ENCODE data around the gene SLC19A1. TPM values are rescaled to one million over a fixed set of nuclear protein-coding genes. Genes with fewer than 3 reads are reported as not detected.

Gene SLC19A1
- polyA plus RNA-seq, 1 of the 3 experiments (the other 2 are of a cell fraction), result 15.0 TPM

DNA sequence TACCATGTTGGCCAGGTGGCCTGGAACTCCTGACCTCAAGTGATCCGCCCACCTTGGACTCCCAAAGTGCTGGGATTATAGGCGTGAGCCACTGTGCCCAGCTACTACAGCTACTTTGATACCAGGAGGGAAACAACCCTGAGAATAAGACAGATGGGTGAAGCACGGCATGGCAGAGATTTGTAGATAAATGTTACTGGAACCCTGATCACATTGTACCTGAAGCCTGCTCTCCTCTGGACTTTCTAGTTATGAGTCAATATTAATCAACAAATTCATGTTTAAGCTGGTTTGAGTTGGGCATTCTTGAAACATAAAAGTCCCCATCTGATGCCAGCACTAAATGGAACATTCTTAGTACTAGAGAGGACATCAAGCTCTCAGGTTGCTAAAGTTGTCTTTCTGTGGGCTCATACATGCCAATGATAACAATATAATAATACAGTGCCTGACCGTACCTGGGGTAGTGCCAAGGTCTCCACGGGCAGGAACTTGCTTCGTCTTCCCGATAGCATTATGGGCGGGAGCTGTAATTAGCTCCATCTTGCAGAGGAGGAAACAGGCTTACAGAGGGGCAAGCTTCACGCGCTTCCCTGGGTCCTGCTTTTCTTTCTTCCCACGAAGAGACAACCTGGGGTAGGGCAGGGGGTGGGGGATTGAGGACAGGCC, 30.7 kb upstream of the SLC19A1 start (continued):
- TF ChIP-seq, protein P1, sequence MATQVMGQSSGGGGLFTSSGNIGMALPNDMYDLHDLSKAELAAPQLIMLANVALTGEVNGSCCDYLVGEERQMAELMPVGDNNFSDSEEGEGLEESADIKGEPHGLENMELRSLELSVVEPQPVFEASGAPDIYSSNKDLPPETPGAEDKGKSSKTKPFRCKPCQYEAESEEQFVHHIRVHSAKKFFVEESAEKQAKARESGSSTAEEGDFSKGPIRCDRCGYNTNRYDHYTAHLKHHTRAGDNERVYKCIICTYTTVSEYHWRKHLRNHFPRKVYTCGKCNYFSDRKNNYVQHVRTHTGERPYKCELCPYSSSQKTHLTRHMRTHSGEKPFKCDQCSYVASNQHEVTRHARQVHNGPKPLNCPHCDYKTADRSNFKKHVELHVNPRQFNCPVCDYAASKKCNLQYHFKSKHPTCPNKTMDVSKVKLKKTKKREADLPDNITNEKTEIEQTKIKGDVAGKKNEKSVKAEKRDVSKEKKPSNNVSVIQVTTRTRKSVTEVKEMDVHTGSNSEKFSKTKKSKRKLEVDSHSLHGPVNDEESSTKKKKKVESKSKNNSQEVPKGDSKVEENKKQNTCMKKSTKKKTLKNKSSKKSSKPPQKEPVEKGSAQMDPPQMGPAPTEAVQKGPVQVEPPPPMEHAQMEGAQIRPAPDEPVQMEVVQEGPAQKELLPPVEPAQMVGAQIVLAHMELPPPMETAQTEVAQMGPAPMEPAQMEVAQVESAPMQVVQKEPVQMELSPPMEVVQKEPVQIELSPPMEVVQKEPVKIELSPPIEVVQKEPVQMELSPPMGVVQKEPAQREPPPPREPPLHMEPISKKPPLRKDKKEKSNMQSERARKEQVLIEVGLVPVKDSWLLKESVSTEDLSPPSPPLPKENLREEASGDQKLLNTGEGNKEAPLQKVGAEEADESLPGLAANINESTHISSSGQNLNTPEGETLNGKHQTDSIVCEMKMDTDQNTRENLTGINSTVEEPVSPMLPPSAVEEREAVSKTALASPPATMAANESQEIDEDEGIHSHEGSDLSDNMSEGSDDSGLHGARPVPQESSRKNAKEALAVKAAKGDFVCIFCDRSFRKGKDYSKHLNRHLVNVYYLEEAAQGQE (IDR thresholded peaks at IDR 0.05; ENCODE audit: low read depth, low read length), result no peak

DNA sequence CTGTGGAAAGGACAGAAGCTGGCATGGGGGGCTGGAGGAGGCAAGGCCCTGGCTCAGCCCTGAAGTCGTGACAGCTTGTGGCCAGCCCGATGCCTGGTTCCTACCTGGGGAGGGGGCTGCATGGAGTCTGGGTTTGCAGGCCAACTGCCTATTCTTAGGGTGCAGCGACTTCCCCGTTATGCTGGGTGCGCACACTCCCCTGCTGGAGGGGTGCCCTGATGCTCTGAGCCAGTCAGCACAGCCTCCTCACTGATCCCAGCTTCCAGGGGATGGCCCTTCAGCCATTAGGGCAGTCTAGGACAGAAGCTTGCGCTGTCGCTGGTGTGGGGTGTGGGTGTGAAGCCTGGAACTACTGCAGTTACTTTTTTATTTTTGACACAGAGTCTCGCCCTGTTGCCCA, 30.0 kb upstream of the SLC19A1 start:
- 94% methylated on average over 2 of the region's 8 CpGs for WGBS (ENCODE audit: low lambda C conversion rate)
- Histone ChIP-seq H3F3A (replicated peaks; ENCODE audit: insufficient read depth) (no peaks in the 10 kb centered on the region), H3K27ac (ENCODE audit: low read depth in 2 of 2, low read length in 1 of 2) (peak overlapping the region in 1 of 2 experiments; percentile 96; a peak in 2 of 4 replicates), H3K79me2 (ENCODE audit: insufficient read depth) (no peaks in the 10 kb centered on the region), H3K9me2 (no peaks in the 10 kb centered on the region), H3K4me1 (ENCODE audit: control insufficient read depth in 1 of 2, insufficient read depth in 2 of 2, low read depth in 1 of 2, low read length in 1 of 2) (peaks cover 0 to 61% of the 10 kb centered on the region in 2 experiments; a peak in 2 of 4 replicates), H3K9ac (no peak overlapping the region), H4K20me1 (ENCODE audit: insufficient read depth) (no peaks in the 10 kb centered on the region), H3K4me2 (no peak overlapping the region), H3K4me3 (ENCODE audit: low read depth in 2 of 2, low read length in 1 of 2) (no peak overlapping the region), H3K9me3 (no peaks in the 10 kb centered on the region), H2AFZ (ENCODE audit: low read depth) (no peak overlapping the region), H3K27me3 (ENCODE audit: insufficient read depth) (0 out of 2 replicates have a peak, but pooled peaks cover 5% of the 10 kb centered on the region), H3K36me3 (replicated peaks in 1 of 2; ENCODE audit: control insufficient read depth in 1 of 2, insufficient read depth in 2 of 2, low read length in 1 of 2) (no peaks in the 10 kb centered on the region)
- POLR2A ChIA-PET, result interaction anchor here (1.1 to 1.8 kb wide), 2 partner anchors 16 to 67 kb away, joined by 3 to 11 read pairs; no protein-coding TSS in a partner anchor
- TF ChIP-seq, protein P2, sequence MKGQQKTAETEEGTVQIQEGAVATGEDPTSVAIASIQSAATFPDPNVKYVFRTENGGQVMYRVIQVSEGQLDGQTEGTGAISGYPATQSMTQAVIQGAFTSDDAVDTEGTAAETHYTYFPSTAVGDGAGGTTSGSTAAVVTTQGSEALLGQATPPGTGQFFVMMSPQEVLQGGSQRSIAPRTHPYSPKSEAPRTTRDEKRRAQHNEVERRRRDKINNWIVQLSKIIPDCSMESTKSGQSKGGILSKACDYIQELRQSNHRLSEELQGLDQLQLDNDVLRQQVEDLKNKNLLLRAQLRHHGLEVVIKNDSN (IDR thresholded peaks at IDR 0.05; ENCODE audit: borderline replicate concordance, low read depth), result no peak
- TF ChIP-seq GATA2 (CRISPR knock-in tag; IDR thresholded peaks at IDR 0.05) (no peak), TAF1 (IDR thresholded peaks at IDR 0.05; ENCODE audit: borderline replicate concordance, low read depth, low read length) (no peak), RCOR1 (IDR thresholded peaks at IDR 0.05; ENCODE audit: low read length) (no peak), GABPA (IDR thresholded peaks at IDR 0.05; ENCODE audit: low read depth) (no peak), SMC3 (IDR thresholded peaks at IDR 0.05; ENCODE audit: low read depth, low read length) (no peak), TEAD4 (IDR thresholded peaks at IDR 0.05; ENCODE audit: borderline replicate concordance, insufficient read depth) (no peak)
- TF ChIP-seq, protein P3, sequence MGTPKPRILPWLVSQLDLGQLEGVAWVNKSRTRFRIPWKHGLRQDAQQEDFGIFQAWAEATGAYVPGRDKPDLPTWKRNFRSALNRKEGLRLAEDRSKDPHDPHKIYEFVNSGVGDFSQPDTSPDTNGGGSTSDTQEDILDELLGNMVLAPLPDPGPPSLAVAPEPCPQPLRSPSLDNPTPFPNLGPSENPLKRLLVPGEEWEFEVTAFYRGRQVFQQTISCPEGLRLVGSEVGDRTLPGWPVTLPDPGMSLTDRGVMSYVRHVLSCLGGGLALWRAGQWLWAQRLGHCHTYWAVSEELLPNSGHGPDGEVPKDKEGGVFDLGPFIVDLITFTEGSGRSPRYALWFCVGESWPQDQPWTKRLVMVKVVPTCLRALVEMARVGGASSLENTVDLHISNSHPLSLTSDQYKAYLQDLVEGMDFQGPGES (IDR thresholded peaks at IDR 0.05; ENCODE audit: low read depth, low read length), result no peak
- CTCF ChIA-PET, result interaction anchor here (1.5 to 3.7 kb wide), 4 partner anchors 16 to 249 kb away, joined by 3 to 38 read pairs (median 8); no protein-coding TSS in a partner anchor
- DNase-seq, result peak; percentile 22

All from SK-N-SH (cell line).